ENCODE measurements around the gene FBXL13.
"Not testable (repeated sequence)": the region's sequence is repeated elsewhere in the genome, so short reads cannot be mapped to it uniquely, and the experiment has no call there.

GRCh38 chr7:102903576-102903975 is 171.0 kb downstream of the FBXL13 start:
- not testable (repeated sequence) for TF ChIP-seq CTCF, POLR2A (IDR thresholded peaks at IDR 0.05)
